ENCODE data around the gene FBXO21.
"Not testable (repeated sequence)": the region's sequence is repeated elsewhere in the genome, so short reads cannot be mapped to it uniquely, and the experiment has no call there.

The FBXO21 gene

DNA sequence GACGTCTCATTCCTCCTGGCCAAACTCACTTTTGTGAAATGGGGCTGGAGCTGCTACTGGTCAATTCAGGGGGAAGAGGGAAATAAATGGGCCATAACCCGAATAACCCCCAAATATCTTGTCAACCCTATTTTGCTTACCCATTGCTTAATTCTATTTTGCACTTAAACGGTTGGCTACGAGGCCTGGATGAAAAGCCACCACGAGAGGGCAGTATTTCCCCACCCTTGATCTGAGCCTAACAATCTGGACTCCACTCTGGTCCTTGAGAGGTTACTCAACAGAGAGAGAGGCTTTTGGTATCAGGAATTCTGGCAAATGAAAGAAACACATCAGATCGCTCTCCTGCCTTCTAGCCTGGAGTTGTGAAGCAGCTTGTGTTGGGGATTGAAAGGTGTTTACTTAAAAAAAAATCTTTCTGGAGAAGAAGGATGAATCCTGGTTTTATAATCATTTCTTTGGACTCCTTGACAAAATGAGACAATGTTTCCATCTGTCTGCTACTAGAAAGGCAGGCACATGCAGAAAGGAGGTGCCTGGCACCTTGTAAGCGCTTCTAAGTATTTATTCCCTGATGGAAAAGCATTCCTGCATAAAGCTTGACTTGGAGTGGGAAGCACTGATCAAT lies 22.4 kb upstream of the FBXO21 start:
- no peaks in the 10 kb centered on the region for H3K36me3 ChIP-seq (ENCODE audit: insufficient read depth, low read length)
- no peaks in the 10 kb centered on the region for H3K9me3 ChIP-seq (ENCODE audit: control insufficient read depth, insufficient read depth, low read length)
- H3K9ac ChIP-seq (ENCODE audit: low read depth, low read length), result no peak overlapping the region
- H3K4me1 ChIP-seq (ENCODE audit: insufficient read depth, low read length), result peaks cover 4% of the 10 kb centered on the region; the same call in 1 of the 2 replicates

DNA sequence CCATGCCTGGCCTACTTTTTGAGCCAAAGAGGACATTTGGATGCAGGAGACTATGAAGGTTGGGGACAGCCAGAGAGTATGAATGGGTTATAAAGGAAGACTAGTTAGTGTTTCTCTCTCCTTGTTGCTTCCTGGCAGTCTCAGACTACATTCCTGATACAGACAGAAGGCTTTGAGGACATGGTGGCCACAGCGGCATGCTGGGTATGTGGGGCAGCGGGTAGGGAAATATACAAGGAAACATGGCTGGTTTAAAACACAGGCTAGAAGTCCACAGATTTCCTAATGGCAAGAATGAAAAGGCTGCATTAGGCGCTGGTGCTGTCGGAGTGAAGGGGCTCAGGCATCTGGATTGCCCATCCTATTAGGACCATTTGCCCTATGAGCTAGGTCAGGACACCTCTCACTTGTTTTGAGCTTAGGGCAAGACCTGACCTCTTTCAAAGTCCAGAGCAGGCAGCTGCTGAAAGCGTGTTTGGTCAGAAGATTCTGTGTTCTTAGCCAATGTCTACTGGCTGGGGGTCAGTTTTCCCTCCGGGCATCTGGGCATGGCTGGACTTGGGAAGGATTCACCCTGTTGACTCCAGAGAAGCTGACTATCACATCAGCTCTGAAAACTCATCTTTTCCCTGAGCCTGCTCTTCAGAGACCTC lies 20.1 kb upstream of the FBXO21 start:
- peaks cover 4% of the 10 kb centered on the region; the same call in 1 of the 2 replicates for H3K4me1 ChIP-seq (ENCODE audit: insufficient read depth, low read length)
- no peaks in the 10 kb centered on the region for H3K36me3 ChIP-seq (ENCODE audit: insufficient read depth, low read length)
- H3K9me3 ChIP-seq (ENCODE audit: control insufficient read depth, insufficient read depth, low read length), result no peaks in the 10 kb centered on the region
- no peak overlapping the region for H3K9ac ChIP-seq (ENCODE audit: low read depth, low read length)

DNA sequence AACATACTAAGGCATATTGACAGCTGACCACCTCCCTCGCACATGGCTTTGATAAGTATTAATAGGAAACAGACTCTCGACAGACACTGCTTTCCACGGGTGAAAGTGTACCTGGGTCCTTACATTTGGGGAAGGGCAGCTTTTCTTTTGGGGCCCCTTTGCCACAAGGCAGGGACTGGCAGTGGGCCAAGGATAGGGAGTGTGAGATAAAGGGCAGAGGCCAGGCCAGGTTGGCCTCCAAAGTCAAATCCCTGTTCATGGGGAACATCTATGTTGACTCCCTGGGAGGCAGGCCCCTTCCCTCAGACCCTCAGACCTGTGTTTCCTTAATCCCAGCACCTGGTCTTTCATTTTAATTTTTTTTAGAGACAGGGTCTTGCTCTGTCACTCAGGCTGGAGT lies 19.4 kb upstream of the FBXO21 start:
- no peaks in the 10 kb centered on the region for H3K9me3 ChIP-seq (ENCODE audit: control insufficient read depth, insufficient read depth, low read length)
- H3K36me3 ChIP-seq (ENCODE audit: insufficient read depth, low read length), result no peaks in the 10 kb centered on the region
- H3K9ac ChIP-seq (ENCODE audit: low read depth, low read length), result no peak overlapping the region
- H3K4me1 ChIP-seq (ENCODE audit: insufficient read depth, low read length), result peaks cover 4% of the 10 kb centered on the region; the same call in 1 of the 2 replicates

DNA sequence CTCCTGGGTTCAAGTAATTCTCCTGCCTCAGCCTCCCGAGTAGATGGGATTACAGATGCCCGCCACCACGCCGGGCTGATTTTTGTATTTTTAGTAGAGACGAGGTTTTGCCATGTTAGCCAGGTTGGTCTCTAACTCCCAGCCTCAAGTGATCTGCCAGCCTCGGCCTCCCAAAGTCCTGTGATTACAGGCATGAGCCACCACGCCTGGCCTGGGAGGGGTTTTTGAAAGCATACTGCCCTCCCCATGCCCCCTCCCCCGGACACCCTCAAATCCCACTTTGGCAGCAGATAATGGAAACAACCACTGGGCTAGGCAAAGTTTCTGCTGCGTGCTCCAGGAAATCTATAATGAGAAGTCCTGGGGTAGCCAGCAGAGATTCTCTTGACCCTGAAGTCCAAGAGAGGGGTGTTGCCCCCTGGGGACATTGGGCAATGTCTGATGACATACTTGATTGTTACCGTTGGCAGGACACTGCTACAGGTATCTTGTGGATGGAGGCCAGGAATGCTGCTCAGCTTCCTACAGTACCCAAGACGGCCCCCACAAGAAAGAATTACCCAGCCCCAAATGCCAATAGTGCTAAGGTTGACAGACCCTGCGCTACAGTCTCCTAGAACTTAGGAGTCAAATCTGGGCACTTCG lies 18.7 kb upstream of the FBXO21 start:
- Histone ChIP-seq H3K9me3 (ENCODE audit: control insufficient read depth, insufficient read depth, low read length) (no peaks in the 10 kb centered on the region), H3K4me1 (ENCODE audit: insufficient read depth, low read length) (peaks cover 4% of the 10 kb centered on the region; the same call in 1 of the 2 replicates), H3K9ac (ENCODE audit: low read depth, low read length) (no peak overlapping the region), H3K36me3 (ENCODE audit: insufficient read depth, low read length) (no peaks in the 10 kb centered on the region)

DNA sequence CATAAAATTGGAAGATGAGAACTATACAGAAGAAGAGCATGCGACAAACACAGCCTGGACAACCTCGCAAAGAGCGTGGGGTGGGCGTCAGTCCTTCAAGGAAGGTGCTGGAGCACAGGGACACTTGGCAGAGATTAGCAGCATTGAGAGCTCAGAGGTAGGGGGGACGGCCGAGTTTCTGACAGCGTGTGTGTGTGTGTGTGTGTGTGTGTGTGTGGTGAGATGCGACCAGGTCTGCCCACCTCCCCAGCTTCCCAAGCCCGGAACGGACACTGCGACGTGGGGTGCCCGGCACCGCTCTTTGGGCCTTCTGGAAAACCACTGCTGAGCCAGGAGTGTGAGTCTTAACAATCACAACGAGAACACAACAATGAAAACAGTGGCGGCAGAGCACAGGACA lies 17.9 kb upstream of the FBXO21 start:
- Histone ChIP-seq H3K9ac (ENCODE audit: low read depth, low read length) (no peak overlapping the region), H3K9me3 (ENCODE audit: control insufficient read depth, insufficient read depth, low read length) (no peaks in the 10 kb centered on the region)

DNA sequence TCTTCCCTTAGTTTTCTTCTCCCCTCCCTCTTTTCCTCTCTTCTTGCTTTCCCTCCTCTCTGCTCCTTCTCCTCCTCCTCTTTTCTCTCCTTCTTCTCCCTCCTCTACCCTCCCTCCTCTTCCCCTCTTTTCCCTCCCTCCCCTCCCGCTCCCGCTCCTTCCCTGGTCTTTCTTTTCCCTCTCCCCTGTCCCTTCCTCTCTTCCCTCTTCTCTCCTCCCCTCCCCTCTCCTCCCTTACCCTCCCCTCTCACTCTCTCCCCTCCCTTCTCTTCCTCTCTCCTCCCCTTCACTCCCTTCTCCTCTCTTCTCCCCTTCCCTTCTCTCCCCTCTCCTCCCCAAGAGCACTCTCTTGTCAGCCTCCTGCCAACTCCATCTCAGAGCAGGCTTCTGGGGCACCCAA lies 17.4 kb upstream of the FBXO21 start:
- no peak overlapping the region for H3K9ac ChIP-seq (ENCODE audit: low read depth, low read length)
- H3K9me3 ChIP-seq (ENCODE audit: control insufficient read depth, insufficient read depth, low read length), result no peaks in the 10 kb centered on the region
- no peaks in the 10 kb centered on the region for H3K36me3 ChIP-seq (ENCODE audit: insufficient read depth, low read length)
- peaks cover under 1% of the 10 kb centered on the region; the same call in 1 of the 2 replicates for H3K4me1 ChIP-seq (ENCODE audit: insufficient read depth, low read length)

More for the DNA sequence above, 17.9 kb upstream of the FBXO21 start:
- Histone ChIP-seq H3K4me1 (ENCODE audit: insufficient read depth, low read length) (peaks cover 4% of the 10 kb centered on the region; the same call in 1 of the 2 replicates), H3K36me3 (ENCODE audit: insufficient read depth, low read length) (no peaks in the 10 kb centered on the region)

DNA sequence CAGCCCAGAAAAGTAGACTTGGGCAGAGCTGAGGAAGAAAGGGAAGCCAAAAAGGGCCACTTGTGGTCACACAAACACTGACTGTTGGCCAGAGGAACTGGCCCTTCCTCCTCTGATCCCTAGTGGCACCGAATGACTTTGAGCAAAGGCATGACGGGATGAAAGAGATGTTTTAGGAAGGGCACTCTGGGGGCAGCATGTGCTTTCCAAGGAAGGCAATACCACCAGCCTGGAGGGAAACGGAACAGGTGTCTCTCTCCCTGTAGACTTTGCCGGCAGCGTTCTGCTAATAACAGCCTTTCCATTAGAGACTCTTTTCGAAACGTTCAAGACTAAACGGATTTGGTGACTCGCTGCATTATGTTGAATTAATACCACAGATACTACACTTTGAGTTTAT lies 12.3 kb upstream of the FBXO21 start:
- no peaks in the 10 kb centered on the region for H3K9me3 ChIP-seq (ENCODE audit: control insufficient read depth, insufficient read depth, low read length)

DNA sequence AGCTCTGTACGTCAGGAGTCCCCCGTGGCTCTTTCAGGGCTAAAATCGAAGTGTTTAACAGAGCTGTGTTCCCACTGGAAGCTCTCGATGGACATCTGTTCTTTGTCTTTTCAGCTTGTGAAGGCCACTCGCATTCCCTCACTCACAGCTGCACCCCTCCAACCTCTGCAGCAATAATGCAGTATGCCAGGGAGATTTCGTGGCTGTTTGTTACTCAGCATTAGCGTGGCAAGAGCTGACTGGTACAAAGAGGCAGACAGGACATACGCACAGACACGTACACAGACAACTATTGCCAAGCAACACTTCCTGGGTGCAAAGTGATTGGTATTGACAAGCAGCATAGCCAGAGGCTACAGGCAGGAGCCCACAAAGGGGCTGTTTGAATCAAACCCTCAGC lies 11.8 kb upstream of the FBXO21 start:
- Histone ChIP-seq H3K9me3 (ENCODE audit: control insufficient read depth, insufficient read depth, low read length) (no peaks in the 10 kb centered on the region), H3K4me1 (ENCODE audit: insufficient read depth, low read length) (no peaks in the 10 kb centered on the region), H3K9ac (ENCODE audit: low read depth, low read length) (no peak overlapping the region), H3K36me3 (ENCODE audit: insufficient read depth, low read length) (no peaks in the 10 kb centered on the region)

More for the DNA sequence above, 12.3 kb upstream of the FBXO21 start:
- Histone ChIP-seq H3K36me3 (ENCODE audit: insufficient read depth, low read length) (no peaks in the 10 kb centered on the region), H3K4me1 (ENCODE audit: insufficient read depth, low read length) (no peaks in the 10 kb centered on the region), H3K9ac (ENCODE audit: low read depth, low read length) (no peak overlapping the region)

DNA sequence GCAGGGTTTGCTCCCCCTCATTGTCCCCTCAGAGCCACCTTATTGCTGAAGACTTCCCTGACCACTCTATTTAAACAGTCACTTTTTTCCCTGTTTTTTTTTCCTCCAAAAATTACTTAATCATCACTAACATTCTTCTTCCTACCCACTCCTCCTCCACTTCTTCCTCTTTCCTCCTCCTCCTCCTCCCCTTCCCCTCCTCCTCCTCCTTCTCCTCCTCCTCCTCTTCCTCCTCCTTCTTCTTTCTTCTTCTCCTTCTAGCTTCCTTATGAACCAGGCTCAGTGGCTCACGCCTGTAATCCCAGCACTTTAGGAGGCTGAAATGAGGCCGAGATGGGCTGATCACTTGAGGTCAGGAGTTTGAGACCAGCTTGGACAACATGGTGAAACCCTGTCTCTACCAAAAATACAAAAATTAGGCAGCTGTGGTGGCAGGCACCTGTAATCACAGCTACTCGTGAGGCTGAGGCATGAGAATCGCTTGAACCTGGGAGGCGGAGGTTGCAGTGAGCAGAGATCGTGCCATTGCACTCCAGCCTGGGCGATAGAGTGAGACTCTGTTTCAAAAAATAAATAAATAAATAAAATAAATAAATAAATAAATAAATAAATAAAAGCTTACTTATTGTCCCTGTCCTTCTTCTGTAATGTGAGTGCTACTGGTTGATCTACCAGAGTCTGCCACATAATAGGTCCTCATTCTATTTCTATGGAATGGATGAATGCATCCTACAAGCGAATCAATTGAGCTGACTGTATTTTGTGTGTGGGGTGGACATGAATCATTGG lies 9.9 kb upstream of the FBXO21 start:
- H3K36me3 ChIP-seq (ENCODE audit: insufficient read depth, low read length); H3K4me1 ChIP-seq (ENCODE audit: insufficient read depth, low read length); H3K9me3 ChIP-seq (ENCODE audit: control insufficient read depth, insufficient read depth, low read length); H3K9ac ChIP-seq (ENCODE audit: low read depth, low read length): not testable (repeated sequence)

DNA sequence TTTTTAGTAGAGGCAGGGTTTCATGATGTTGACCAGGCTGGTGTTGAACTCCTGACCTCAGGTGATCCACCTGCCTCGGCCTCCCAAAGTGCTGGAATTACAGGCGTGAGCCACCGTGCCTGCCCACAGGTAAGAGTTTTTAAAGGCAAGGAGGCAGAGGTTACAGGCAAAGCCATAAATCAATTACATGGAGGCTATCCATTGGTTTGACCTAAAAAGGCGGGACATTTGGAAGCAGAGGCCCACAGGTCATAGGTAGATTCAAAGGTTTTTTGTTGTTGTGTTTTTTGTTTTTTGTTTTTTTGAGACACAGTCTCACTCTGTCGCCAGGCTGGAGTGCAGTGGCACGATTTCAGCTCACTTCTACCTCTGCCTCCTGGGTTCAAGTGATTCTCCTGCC lies 6.1 kb upstream of the FBXO21 start:
- H3K4me1 ChIP-seq (ENCODE audit: insufficient read depth, low read length), result peaks cover 12% of the 10 kb centered on the region; the same call in 1 of the 2 replicates
- not testable (repeated sequence) for H3K36me3 ChIP-seq (ENCODE audit: insufficient read depth, low read length); H3K9me3 ChIP-seq (ENCODE audit: control insufficient read depth, insufficient read depth, low read length); H3K9ac ChIP-seq (ENCODE audit: low read depth, low read length)

DNA sequence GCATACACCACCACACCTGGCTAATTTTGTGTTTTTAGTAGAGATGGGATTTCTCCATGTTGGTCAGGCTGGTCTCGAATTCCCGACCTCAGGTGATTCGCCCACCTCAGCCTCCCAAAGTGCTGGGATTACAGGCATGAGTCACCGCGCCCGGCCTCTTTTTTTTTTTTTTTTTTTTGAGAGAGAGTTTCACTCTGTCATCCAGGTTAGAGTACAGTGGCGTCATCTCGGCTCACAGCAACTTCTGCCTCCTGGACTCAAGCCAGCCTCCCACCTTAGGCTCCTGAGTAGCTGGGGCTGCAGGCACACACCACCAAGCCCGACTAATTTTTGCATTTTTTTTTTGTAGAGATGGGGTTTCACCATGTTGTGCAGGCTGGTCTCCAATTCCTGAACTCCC lies 4.8 kb upstream of the FBXO21 start:
- H3K9me3 ChIP-seq (ENCODE audit: control insufficient read depth, insufficient read depth, low read length); H3K9ac ChIP-seq (ENCODE audit: low read depth, low read length): not testable (repeated sequence)

DNA sequence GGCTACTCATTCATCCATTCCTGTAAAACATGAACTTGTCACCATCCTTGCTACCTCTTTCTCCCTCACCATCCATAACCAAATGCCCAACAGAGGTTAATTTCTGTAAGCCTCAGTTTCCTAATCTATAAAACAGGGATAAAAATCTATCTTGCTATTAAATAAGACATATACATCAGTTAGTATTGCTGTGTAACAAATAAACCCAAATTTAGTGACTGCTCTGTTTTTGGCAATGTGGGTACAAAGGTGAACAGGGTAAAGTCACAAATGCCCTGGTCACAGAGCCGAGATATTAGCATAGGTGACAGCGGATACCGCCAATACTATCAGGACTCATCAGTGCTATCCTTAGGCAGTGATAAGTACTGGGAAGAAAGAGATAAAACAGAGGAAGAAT lies 3.6 kb upstream of the FBXO21 start:
- H3K9me3 ChIP-seq (ENCODE audit: control insufficient read depth, insufficient read depth, low read length), result peaks cover 2% of the 10 kb centered on the region; the same call in 1 of the 2 replicates
- H3K9ac ChIP-seq (ENCODE audit: low read depth, low read length), result no peak overlapping the region
- peaks cover 12% of the 10 kb centered on the region; the same call in 1 of the 2 replicates for H3K4me1 ChIP-seq (ENCODE audit: insufficient read depth, low read length)
- no peaks in the 10 kb centered on the region for H3K36me3 ChIP-seq (ENCODE audit: insufficient read depth, low read length)

More for the DNA sequence above, 4.8 kb upstream of the FBXO21 start:
- peaks cover 12% of the 10 kb centered on the region; the same call in 1 of the 2 replicates for H3K4me1 ChIP-seq (ENCODE audit: insufficient read depth, low read length)
- H3K36me3 ChIP-seq (ENCODE audit: insufficient read depth, low read length), result not testable (repeated sequence)

DNA sequence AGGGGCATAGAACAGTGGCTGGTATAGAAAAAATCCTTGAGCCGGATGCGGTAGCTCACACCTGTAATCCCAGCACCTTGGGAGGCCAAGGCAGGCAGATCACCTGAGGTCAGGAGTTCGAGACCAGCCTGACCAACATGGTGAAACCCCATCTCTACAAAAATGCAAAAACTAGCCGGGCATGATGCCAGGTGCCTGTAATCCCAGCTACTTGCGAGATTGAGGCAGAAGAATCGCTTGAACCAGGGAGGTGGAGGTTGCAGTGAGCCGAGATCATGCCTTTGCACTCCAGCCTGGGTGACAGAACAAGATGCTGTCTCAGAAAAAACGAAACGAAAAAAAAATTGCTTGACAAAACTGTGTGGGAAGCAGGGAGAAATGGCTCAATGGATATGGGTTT lies 2.3 kb upstream of the FBXO21 start:
- H3K9me3 ChIP-seq (ENCODE audit: control insufficient read depth, insufficient read depth, low read length); H3K9ac ChIP-seq (ENCODE audit: low read depth, low read length); H3K36me3 ChIP-seq (ENCODE audit: insufficient read depth, low read length): not testable (repeated sequence)
- H3K4me1 ChIP-seq (ENCODE audit: insufficient read depth, low read length), result peaks cover 12% of the 10 kb centered on the region; the same call in 1 of the 2 replicates

DNA sequence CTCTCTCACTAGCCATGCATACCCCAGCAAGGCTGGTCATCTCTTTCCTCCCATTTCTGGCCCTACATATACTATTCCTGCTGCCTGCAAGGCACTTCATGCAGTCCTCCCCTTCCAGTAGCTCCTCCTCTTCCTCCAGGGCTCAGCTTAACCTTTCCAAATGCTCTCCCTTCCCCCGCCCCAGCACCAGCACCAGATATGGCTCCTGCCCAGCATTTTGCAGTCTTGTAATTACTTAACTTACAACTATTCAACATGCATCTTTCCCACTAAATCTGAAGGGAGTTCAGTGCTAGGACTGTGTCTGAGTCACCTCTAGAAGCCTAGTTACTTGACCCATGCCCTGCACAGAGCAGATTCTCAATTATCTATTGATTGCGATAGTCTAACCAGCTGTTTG lies 1.8 kb upstream of the FBXO21 start:
- Histone ChIP-seq H3K9ac (ENCODE audit: low read depth, low read length) (no peak overlapping the region), H3K9me3 (ENCODE audit: control insufficient read depth, insufficient read depth, low read length) (peaks cover 2% of the 10 kb centered on the region; the same call in 1 of the 2 replicates), H3K4me1 (ENCODE audit: insufficient read depth, low read length) (peaks cover 12% of the 10 kb centered on the region; the same call in 1 of the 2 replicates), H3K36me3 (ENCODE audit: insufficient read depth, low read length) (no peaks in the 10 kb centered on the region)
